SU-DHL-6 (cell line): ENCODE data around the gene KCNIP3.

ENCODE experiments used
- H2AFZ ChIP-seq: fragments of 200-600 bp; sonication (generic); 2 replicates; pipeline ENCODE4 v1.6.1; 2014; ENCODE audit warnings: low read depth, mild to moderate bottlenecking, moderate library complexity, mixed read lengths, antibody characterized with exemption, low read length; ENCODE audit not compliant: severe bottlenecking
- H3F3A ChIP-seq: fragments of 200-600 bp; shearing (Covaris generic); 2 replicates; pipeline ENCODE4 v1.6.0; 2016; ENCODE audit warnings: antibody characterized with exemption, mild to moderate bottlenecking; ENCODE audit not compliant: insufficient read depth
- H3K27ac ChIP-seq: fragments of 200-600 bp; sonication (generic); 2 replicates; pipeline ENCODE4 v1.5.1; 2016; ENCODE audit warnings: low read depth, mild to moderate bottlenecking, low read length, moderate library complexity, mixed read lengths
- H3K27me3 ChIP-seq: fragments of 200-600 bp; sonication (generic), shearing (Covaris generic); 2 replicates; pipeline ENCODE4 v1.6.0; 2014; ENCODE audit warnings: mild to moderate bottlenecking, low read length
- H3K36me3 ChIP-seq: fragments of 200-600 bp; sonication (generic); 2 replicates; pipeline ENCODE4 v1.6.1; 2014; ENCODE audit warnings: mild to moderate bottlenecking, low read length, mixed read lengths
- H3K4me2 ChIP-seq: fragments of 300-600, 200-600 bp; shearing (Covaris generic), sonication (generic); 2 replicates; pipeline ENCODE4 v1.6.0; 2014; ENCODE audit warnings: low read length, low read depth, mild to moderate bottlenecking; ENCODE audit not compliant: poor library complexity, severe bottlenecking
- H3K4me3 ChIP-seq: fragments of 200-600 bp; sonication (generic); 2 replicates; pipeline ENCODE4 v1.5.1; 2014; ENCODE audit warnings: antibody characterized with exemption, low read length, mild to moderate bottlenecking, mixed read lengths; ENCODE audit not compliant: insufficient read depth, poor library complexity, severe bottlenecking
- H3K79me2 ChIP-seq: fragments of 200-600 bp; sonication (generic); 2 replicates; pipeline ENCODE4 v1.6.1; 2014; ENCODE audit warnings: mild to moderate bottlenecking, low read length, moderate library complexity; ENCODE audit not compliant: insufficient read depth
- H3K9ac ChIP-seq: fragments of 200-600 bp; sonication (generic); 2 replicates; pipeline ENCODE4 v1.7.0; 2014; ENCODE audit warnings: mild to moderate bottlenecking, low read length
- H3K9me2 ChIP-seq: fragments of 200-600 bp; sonication (generic); replicated peaks from 2 replicates; pipeline ENCODE4 v1.6.1; 2014; ENCODE audit warnings: low read length; ENCODE audit not compliant: insufficient read depth
- H3K9me3 ChIP-seq: fragments of 200-600 bp; sonication (generic); 2 replicates; pipeline ENCODE4 v1.6.1; 2014; ENCODE audit warnings: low read length, mixed read lengths; ENCODE audit not compliant: insufficient read depth
- H4K20me1 ChIP-seq: fragments of 200-600 bp; sonication (generic); 2 replicates; pipeline ENCODE4 v1.6.1; 2014; ENCODE audit warnings: low read depth, mild to moderate bottlenecking, antibody characterized with exemption, low read length, moderate library complexity, mixed read lengths
- EZH2phosphoT487 ChIP-seq: fragments of 200-600 bp; sonication (generic), shearing (Covaris generic); conservative IDR thresholded peaks from 2 replicates; pipeline ENCODE4 v1.6.1; 2018; ENCODE audit warnings: mild to moderate bottlenecking, antibody characterized with exemption, low read length, moderate library complexity, mixed read lengths
- TF ChIP-seq, protein P1 (sequence below): fragments of 200-600 bp; sonication (generic); IDR thresholded peaks from one replicate; pipeline ENCODE4 v1.5.1; 2017; ENCODE audit warnings: antibody characterized with exemption, mild to moderate bottlenecking, low read length, moderate library complexity; ENCODE audit not compliant: insufficient read depth, poor library complexity, severe bottlenecking

KCNIP3 gene

DNA sequence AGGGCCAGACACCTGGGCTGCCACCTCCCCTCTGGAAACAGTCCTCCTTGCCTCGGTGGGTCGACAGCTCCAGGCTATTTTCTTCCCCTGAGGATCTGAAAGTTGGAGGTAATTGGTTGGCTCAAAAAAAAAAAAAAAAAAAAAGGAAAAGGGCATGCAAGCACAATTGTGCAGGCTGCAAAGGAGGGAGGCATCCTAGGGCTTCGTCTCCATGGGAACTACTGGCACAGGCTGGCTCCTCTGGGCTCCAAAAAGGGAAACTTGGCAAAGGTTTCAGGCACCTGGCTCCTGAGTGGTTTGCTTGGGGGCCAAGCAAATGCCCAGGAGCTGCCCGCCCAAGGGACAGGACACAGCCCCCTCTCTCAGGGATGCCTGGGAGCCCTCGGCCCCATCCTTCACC, 1.1 kb upstream of the KCNIP3 start:
- no peak overlapping the region for H3K27ac ChIP-seq
- H2AFZ ChIP-seq, result no peak overlapping the region
- no peaks in the 10 kb centered on the region for H3K27me3 ChIP-seq
- no peaks in the 10 kb centered on the region for H3K9me3 ChIP-seq
- H3K79me2 ChIP-seq, result no peaks in the 10 kb centered on the region
- no peaks in the 10 kb centered on the region for H3F3A ChIP-seq
- no peaks in the 10 kb centered on the region for H4K20me1 ChIP-seq
- no peak overlapping the region for H3K4me2 ChIP-seq
- H3K36me3 ChIP-seq, result no peaks in the 10 kb centered on the region
- H3K9me2 ChIP-seq, result no peaks in the 10 kb centered on the region
- H3K9ac ChIP-seq, result no peak overlapping the region
- TF ChIP-seq, protein P1, sequence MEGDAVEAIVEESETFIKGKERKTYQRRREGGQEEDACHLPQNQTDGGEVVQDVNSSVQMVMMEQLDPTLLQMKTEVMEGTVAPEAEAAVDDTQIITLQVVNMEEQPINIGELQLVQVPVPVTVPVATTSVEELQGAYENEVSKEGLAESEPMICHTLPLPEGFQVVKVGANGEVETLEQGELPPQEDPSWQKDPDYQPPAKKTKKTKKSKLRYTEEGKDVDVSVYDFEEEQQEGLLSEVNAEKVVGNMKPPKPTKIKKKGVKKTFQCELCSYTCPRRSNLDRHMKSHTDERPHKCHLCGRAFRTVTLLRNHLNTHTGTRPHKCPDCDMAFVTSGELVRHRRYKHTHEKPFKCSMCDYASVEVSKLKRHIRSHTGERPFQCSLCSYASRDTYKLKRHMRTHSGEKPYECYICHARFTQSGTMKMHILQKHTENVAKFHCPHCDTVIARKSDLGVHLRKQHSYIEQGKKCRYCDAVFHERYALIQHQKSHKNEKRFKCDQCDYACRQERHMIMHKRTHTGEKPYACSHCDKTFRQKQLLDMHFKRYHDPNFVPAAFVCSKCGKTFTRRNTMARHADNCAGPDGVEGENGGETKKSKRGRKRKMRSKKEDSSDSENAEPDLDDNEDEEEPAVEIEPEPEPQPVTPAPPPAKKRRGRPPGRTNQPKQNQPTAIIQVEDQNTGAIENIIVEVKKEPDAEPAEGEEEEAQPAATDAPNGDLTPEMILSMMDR, result no peak
- TF ChIP-seq EZH2phosphoT487, result no peak
- H3K4me3 ChIP-seq, result no peak overlapping the region

DNA sequence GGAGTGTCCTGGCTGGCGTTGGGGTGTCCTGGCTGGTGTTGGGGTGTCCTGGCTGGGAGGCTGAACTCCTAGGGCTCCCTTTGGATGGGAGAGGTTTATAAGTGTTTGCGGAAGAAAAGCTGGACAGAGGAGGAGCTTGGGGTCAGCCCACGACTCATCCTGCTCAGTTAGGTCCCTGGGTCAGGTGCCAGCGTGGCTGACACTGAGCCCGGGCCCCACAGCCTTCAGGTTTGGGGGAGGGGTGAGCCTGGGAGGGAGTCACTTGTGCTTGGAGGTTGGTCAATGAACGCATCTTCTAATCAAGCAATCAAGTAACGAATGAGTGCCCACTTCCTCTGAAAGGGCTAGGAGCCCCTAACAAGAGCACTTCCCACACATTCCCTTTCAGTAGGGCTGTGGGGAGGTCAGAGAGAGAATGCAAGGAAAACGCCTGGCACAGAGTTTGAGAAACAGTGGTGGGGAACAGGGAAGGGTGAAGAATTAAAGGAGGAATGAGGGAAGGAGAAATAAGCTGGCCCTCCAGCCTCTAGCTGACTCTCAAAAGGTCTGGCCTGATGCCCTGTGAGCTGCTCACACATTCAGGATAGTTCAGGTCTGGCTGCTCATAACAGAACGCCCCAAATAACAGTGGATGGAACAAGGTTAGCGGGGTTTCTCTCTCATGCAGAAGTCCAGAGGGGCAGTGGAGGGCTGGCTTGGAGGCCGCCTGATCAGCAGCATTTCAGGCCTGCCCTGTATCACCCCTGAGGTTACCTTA, 670 bp downstream of the KCNIP3 start:
- Histone ChIP-seq H3K4me2 (no peak overlapping the region), H3K27me3 (no peaks in the 10 kb centered on the region), H3K9ac (no peak overlapping the region), H4K20me1 (no peaks in the 10 kb centered on the region), H3F3A (no peaks in the 10 kb centered on the region), H3K36me3 (no peaks in the 10 kb centered on the region), H3K9me3 (no peaks in the 10 kb centered on the region), H3K27ac (no peak overlapping the region), H3K79me2 (no peaks in the 10 kb centered on the region), H3K9me2 (no peaks in the 10 kb centered on the region), H2AFZ (no peak overlapping the region), H3K4me3 (no peak overlapping the region)
- TF ChIP-seq, protein P1, result no peak
- no peak for TF ChIP-seq EZH2phosphoT487

DNA sequence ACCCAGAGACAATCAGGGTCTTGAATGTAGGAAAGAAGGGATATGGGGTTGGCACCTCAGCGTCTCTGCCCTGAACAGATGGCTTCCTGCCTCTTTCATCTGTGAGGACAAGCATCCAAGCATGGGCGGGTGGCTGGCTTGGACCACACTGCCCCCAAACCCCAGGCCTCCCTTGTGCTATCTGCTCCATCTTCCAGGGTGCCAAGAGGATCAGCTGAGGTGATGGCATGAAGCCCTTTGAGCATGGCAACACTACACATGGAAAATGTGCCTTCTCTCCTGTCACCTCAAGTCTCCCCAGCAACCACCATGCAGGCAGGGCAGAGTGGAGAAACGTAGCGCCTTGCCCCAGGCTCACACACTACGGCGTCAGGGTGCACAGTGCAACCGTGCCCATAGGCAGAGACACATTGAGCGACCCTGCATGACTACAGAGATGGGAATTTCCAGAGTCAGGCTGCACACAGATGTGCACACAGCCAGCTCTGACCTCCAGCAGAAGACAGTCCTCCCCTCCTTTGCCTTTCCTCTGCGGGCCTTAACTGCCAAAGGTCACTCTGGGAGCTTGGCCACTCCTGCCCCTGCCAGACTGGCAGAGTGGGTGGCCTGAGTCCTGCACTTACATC, 1.5 kb downstream of the KCNIP3 start:
- H3K9me2 ChIP-seq, result no peaks in the 10 kb centered on the region
- H3K36me3 ChIP-seq, result no peaks in the 10 kb centered on the region
- H3K27ac ChIP-seq, result no peak overlapping the region
- no peak overlapping the region for H3K9ac ChIP-seq
- TF ChIP-seq EZH2phosphoT487, result no peak
- TF ChIP-seq, protein P1, result no peak
- no peaks in the 10 kb centered on the region for H3K79me2 ChIP-seq
- H3F3A ChIP-seq, result no peaks in the 10 kb centered on the region
- no peak overlapping the region for H2AFZ ChIP-seq
- no peaks in the 10 kb centered on the region for H3K27me3 ChIP-seq
- H4K20me1 ChIP-seq, result no peaks in the 10 kb centered on the region
- no peak overlapping the region for H3K4me2 ChIP-seq
- H3K4me3 ChIP-seq, result no peak overlapping the region
- H3K9me3 ChIP-seq, result no peaks in the 10 kb centered on the region
